CD4-positive, CD25-positive, alpha-beta regulatory T cell (primary cell): Measurements from ENCODE around the gene FRMPD4. TPM values are rescaled to one million over a fixed set of nuclear protein-coding genes. Genes with fewer than 3 reads are reported as not detected.

Experiments
- ATAC-seq, 2 donors: fragments of 150-1000 bp; cut with Tn5 transposase; one replicate each; pipeline ENCODE4 v1.10.0; 2021; ENCODE audit warnings: low read depth in 2 of 2, moderate number of reproducible peaks in 2 of 2, moderate library complexity in 1 of 2
- DNase-seq, 3 donors: peaks; one replicate each; pipeline versions ENCODE4 v3.0.0 to v3.0.0-alpha.2; 2012 to 2022; ENCODE audit warnings: mixed read lengths in 1 of 3
- H3K27ac ChIP-seq: one replicate; pipeline ENCODE4 v1.7.0; 2013; ENCODE audit warnings: mild to moderate bottlenecking, low read length; ENCODE audit not compliant: insufficient read depth, poor library complexity, severe bottlenecking
- H3K27me3 ChIP-seq: one replicate; pipeline ENCODE4 v1.7.0; 2013; ENCODE audit warnings: low read length; ENCODE audit not compliant: control insufficient read depth, insufficient read depth
- H3K36me3 ChIP-seq: one replicate; pipeline ENCODE4 v1.7.0; 2013; ENCODE audit warnings: mild to moderate bottlenecking, low read length, moderate library complexity; ENCODE audit not compliant: control insufficient read depth, insufficient read depth
- H3K4me1 ChIP-seq: 2 replicates; pipeline ENCODE4 v1.7.0; 2013; ENCODE audit warnings: mild to moderate bottlenecking, low read length; ENCODE audit not compliant: insufficient read depth, control insufficient read depth, poor library complexity, severe bottlenecking
- H3K4me3 ChIP-seq: one replicate; pipeline ENCODE4 v1.7.0; 2013; ENCODE audit warnings: low read depth, mild to moderate bottlenecking, low read length, moderate library complexity
- H3K9me3 ChIP-seq, 2 experiments: 1 replicate in 1 of 2; 2 replicates in 1 of 2; pipeline ENCODE4 v1.7.0; 2013; ENCODE audit warnings: low read length in 2 of 2, mild to moderate bottlenecking in 1 of 2, moderate library complexity in 1 of 2; ENCODE audit not compliant: control insufficient read depth in 2 of 2
- H3K27ac Mint-ChIP-seq, 3 donors: one replicate each; pipeline ENCODE4 v1.8.0; 2020 to 2022; ENCODE audit warnings: mild to moderate bottlenecking in 3 of 3, mixed read lengths in 3 of 3, moderate library complexity in 2 of 3
- H3K27me3 Mint-ChIP-seq: one replicate; pipeline ENCODE4 v1.8.0; 2022; ENCODE audit warnings: mild to moderate bottlenecking, mixed read lengths
- H3K36me3 Mint-ChIP-seq: one replicate; pipeline ENCODE4 v1.8.0; 2020; ENCODE audit warnings: mixed read lengths
- H3K4me1 Mint-ChIP-seq, 4 donors: one replicate each; pipeline ENCODE4 v1.8.0; 2020 to 2022; ENCODE audit warnings: mixed read lengths in 4 of 4, mild to moderate bottlenecking in 1 of 4
- H3K4me3 Mint-ChIP-seq, 4 donors: one replicate each; pipeline ENCODE4 v1.8.0; 2020 to 2022; ENCODE audit warnings: mild to moderate bottlenecking in 4 of 4, mixed read lengths in 4 of 4, moderate library complexity in 3 of 4
- H3K9me3 Mint-ChIP-seq, 7 donors: one replicate each; pipeline ENCODE4 v1.8.0; 2020 to 2022; ENCODE audit warnings: mixed read lengths in 7 of 7, mild to moderate bottlenecking in 3 of 7, moderate library complexity in 2 of 7
- polyA plus RNA-seq, 4 donors: library from polyadenylated mRNA; unstranded; fragments of 300-500 nt; fragmentation: Illumina TruSeq; gene quantifications; one replicate each; pipeline ENCODE4 v1.2.3, GENCODE V29; 2021
- total RNA-seq: library from RNA; stranded (reverse); gene quantifications from one replicate; pipeline ENCODE4 v1.2.3, GENCODE V29; 2022

Gene FRMPD4
- total and polyA plus RNA-seq, 5 donors from 2014 or later = not detected

DNA sequence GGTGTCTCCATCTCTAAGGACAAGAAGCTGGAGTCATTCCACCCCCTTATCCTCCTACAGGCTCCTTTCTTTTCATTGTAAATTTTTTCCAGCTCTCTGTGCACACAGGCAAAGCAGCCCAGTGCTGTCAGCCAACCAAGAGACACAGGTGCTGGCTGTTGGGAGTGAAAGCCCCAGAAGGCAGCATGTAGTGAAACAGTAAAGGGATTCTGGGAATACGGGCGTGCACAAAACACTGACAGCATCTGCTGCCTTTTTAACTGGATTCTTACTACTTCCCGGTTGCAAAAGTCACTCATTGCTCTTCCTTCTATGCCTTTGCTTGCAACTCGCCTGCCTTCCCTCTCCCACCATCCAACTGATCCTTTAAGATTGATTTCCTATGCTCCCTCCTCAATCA lies 444.4 kb downstream of the FRMPD4 start:
- no peak overlapping the region for H3K4me3 Mint-ChIP-seq
- no peaks in the 10 kb centered on the region for H3K36me3 Mint-ChIP-seq
- no peak overlapping the region for H3K27ac ChIP-seq
- no peak overlapping the region for H3K4me3 ChIP-seq
- no peaks in the 10 kb centered on the region for H3K4me1 ChIP-seq
- H3K27me3 Mint-ChIP-seq = no peaks in the 10 kb centered on the region
- no peak overlapping the region for H3K27ac Mint-ChIP-seq
- no peaks in the 10 kb centered on the region for H3K27me3 ChIP-seq
- DNase-seq (no peak), ATAC-seq (no peak)
- H3K36me3 ChIP-seq = no peaks in the 10 kb centered on the region
- H3K9me3 Mint-ChIP-seq = peaks cover 0 to 2% (median 0%) of the 10 kb centered on the region in 7 donors
- H3K4me1 Mint-ChIP-seq = no peaks in the 10 kb centered on the region
- H3K9me3 ChIP-seq = no peaks in the 10 kb centered on the region

DNA sequence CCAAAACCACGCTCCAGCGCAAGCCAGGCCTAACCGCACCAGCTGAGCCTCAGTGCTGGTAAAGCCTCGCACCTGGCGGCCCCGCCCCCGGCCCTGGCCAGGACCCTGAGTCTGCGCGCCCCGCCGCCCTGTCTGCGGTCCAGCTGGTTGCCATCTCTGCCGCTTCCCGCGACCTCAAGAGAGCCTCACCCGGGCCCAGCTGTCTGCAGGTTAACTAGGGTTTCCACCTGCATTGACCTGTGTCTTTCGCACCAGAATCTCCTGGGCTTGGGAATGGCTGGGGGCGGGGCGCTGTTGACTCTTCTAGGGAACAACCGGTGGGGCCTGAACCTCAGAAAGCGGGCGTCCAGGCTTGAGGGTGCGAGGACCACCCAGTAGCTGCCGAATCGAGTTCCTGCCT lies 445.3 kb downstream of the FRMPD4 start:
- no peaks in the 10 kb centered on the region for H3K4me1 Mint-ChIP-seq

DNA sequence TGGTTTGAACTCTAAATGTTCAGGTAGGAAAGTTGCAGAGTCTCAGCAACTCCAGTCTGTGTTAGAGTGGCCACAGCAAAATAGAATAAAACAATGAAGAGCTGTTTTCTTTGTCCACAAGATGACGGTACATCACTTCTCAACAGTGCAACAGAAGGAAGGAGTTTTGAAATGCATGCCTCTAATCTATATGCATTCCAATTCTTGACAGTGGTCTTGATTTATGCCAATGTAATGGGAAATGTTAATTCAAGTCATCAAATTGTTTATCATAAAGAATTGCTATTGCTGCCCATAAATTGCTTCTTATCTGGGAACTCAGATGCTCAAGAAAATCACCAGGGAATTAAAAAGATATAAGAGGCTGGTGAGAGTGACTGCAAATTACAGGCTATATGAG lies 457.4 kb downstream of the FRMPD4 start:
- no peaks in the 10 kb centered on the region for H3K27me3 Mint-ChIP-seq
- Histone ChIP-seq H3K27me3 (no peaks in the 10 kb centered on the region), H3K36me3 (no peaks in the 10 kb centered on the region), H3K4me3 (no peak overlapping the region), H3K27ac (no peak overlapping the region), H3K9me3 (no peaks in the 10 kb centered on the region), H3K4me1 (no peaks in the 10 kb centered on the region)
- no peak overlapping the region for H3K27ac Mint-ChIP-seq
- no peaks in the 10 kb centered on the region for H3K4me1 Mint-ChIP-seq
- no peaks in the 10 kb centered on the region for H3K9me3 Mint-ChIP-seq
- no peak overlapping the region for H3K4me3 Mint-ChIP-seq
- DNase-seq = no peak
- no peak for ATAC-seq
- H3K36me3 Mint-ChIP-seq = no peaks in the 10 kb centered on the region

More for the DNA sequence above, 445.3 kb downstream of the FRMPD4 start:
- ATAC-seq (no peak), DNase-seq (no peak)
- Histone ChIP-seq H3K36me3 (no peaks in the 10 kb centered on the region), H3K4me3 (no peak overlapping the region), H3K27me3 (no peaks in the 10 kb centered on the region), H3K4me1 (no peaks in the 10 kb centered on the region), H3K27ac (no peak overlapping the region), H3K9me3 (no peaks in the 10 kb centered on the region)
- Mint-ChIP-seq H3K27ac (no peak overlapping the region), H3K27me3 (no peaks in the 10 kb centered on the region), H3K4me3 (no peak overlapping the region), H3K36me3 (no peaks in the 10 kb centered on the region), H3K9me3 (peaks cover 0 to 2% (median 0%) of the 10 kb centered on the region in 7 donors)

DNA sequence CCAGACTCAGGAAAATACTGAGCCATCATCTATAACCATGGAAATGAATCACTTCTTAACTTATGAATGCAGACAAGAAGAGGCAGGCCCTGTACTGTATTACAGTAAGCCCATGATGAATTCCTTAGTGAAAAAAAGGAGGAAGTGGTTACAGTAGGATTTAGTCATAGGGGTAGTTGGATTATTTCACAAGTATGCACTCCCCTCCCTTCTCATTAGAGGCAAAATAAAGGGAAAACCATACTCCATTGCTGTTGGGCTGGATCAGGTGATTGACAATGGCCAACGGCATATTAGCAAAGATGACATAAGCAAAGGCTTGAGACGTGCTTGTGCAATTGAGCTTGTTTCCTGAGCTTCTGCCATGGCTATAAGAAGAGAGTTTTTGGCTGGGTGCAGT lies 471.8 kb downstream of the FRMPD4 start:
- H3K9me3 Mint-ChIP-seq = peaks cover 0 to 2% (median 0%) of the 10 kb centered on the region in 7 donors
- H3K36me3 ChIP-seq = no peaks in the 10 kb centered on the region
- no peaks in the 10 kb centered on the region for H3K27me3 Mint-ChIP-seq

DNA sequence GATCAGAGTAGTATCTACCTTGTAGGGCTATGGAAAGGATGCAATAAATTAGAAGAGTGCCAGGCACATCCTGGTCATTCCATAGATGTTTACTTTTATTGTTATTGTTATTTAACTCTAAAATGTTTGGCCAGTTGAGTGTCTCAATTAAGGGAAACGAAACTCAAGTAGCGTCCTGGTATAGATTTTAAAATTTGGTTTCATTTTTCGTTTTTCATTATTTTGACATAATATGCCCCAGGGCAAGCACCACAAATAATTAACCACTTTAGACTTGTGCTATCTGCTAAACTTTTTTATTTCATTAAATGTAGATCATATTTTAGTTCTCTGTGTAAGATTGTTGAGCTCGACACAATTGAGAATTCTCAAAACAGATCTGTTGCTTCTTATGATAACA lies 473.2 kb downstream of the FRMPD4 start:
- H3K27me3 Mint-ChIP-seq = no peaks in the 10 kb centered on the region
- no peaks in the 10 kb centered on the region for H3K4me1 Mint-ChIP-seq

More for the DNA sequence above, 471.8 kb downstream of the FRMPD4 start:
- no peak overlapping the region for H3K27ac ChIP-seq
- H3K4me1 Mint-ChIP-seq = no peaks in the 10 kb centered on the region
- H3K27me3 ChIP-seq = no peaks in the 10 kb centered on the region
- no peaks in the 10 kb centered on the region for H3K9me3 ChIP-seq
- H3K27ac Mint-ChIP-seq = no peak overlapping the region
- no peak overlapping the region for H3K4me3 Mint-ChIP-seq
- ATAC-seq (no peak), DNase-seq (no peak)
- no peaks in the 10 kb centered on the region for H3K36me3 Mint-ChIP-seq
- H3K4me3 ChIP-seq = no peak overlapping the region
- no peaks in the 10 kb centered on the region for H3K4me1 ChIP-seq

DNA sequence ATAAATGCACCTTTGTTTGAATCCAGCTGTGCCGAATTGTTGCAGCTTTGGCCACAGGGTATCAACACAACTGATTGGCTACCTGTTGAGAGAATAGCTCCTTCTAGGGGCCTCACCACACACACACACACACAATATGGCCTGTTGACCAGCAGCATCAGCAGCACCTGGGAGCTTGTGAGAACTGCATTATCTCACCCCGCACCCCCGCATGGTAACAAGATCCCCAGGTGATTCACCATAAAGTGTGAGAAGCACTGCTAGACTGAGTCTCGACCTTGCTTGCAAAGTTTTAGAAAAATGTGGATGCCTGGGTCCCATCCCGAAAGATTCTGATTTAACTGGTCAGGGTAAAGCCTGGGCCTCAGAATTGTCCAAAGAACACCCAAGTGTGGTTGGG lies 476.0 kb downstream of the FRMPD4 start:
- no peaks in the 10 kb centered on the region for H3K9me3 ChIP-seq
- no peak overlapping the region for H3K27ac ChIP-seq
- H3K4me1 ChIP-seq = no peaks in the 10 kb centered on the region
- Mint-ChIP-seq H3K36me3 (no peaks in the 10 kb centered on the region), H3K27me3 (no peaks in the 10 kb centered on the region), H3K4me3 (no peak overlapping the region), H3K9me3 (peaks cover 0 to 2% (median 0%) of the 10 kb centered on the region in 7 donors), H3K27ac (no peak overlapping the region), H3K4me1 (no peaks in the 10 kb centered on the region)
- ATAC-seq (no peak), DNase-seq (no peak)
- no peak overlapping the region for H3K4me3 ChIP-seq
- H3K27me3 ChIP-seq = no peaks in the 10 kb centered on the region
- no peaks in the 10 kb centered on the region for H3K36me3 ChIP-seq

More for the DNA sequence above, 473.2 kb downstream of the FRMPD4 start:
- Histone ChIP-seq H3K4me1 (no peaks in the 10 kb centered on the region), H3K4me3 (no peak overlapping the region), H3K9me3 (no peaks in the 10 kb centered on the region), H3K36me3 (no peaks in the 10 kb centered on the region), H3K27me3 (no peaks in the 10 kb centered on the region), H3K27ac (no peak overlapping the region)
- Mint-ChIP-seq H3K9me3 (peaks cover 0 to 2% (median 0%) of the 10 kb centered on the region in 7 donors), H3K36me3 (no peaks in the 10 kb centered on the region), H3K27ac (no peak overlapping the region), H3K4me3 (no peak overlapping the region)
- no peak for DNase-seq
- ATAC-seq = no peak

DNA sequence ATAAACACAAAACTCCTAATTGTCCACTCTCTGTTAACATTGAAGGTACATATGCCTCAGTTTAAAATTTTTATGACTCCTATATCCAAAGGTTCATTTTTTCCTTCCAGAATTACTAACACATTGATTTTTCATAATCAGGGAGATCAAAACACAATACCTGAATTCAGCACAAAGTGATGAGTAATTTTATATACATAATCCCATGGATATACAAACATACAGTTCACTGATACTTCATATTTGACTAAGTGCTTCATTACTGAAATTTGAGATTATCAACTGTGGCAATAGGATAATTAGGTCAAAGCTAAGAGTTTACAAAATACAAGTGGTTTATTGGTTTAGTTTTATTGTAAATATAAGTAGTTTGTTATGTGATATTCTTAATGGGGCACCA lies 476.8 kb downstream of the FRMPD4 start:
- H3K27ac Mint-ChIP-seq = no peak overlapping the region
- H3K4me1 ChIP-seq = no peaks in the 10 kb centered on the region
- no peaks in the 10 kb centered on the region for H3K27me3 ChIP-seq
- no peaks in the 10 kb centered on the region for H3K27me3 Mint-ChIP-seq
- H3K9me3 Mint-ChIP-seq = peaks cover 0 to 2% (median 0%) of the 10 kb centered on the region in 7 donors
- ATAC-seq (no peak), DNase-seq (no peak)
- H3K4me3 ChIP-seq = no peak overlapping the region
- H3K27ac ChIP-seq = no peak overlapping the region
- no peaks in the 10 kb centered on the region for H3K36me3 ChIP-seq
- H3K4me1 Mint-ChIP-seq = no peaks in the 10 kb centered on the region
- no peak overlapping the region for H3K4me3 Mint-ChIP-seq
- H3K9me3 ChIP-seq = no peaks in the 10 kb centered on the region
- H3K36me3 Mint-ChIP-seq = no peaks in the 10 kb centered on the region

DNA sequence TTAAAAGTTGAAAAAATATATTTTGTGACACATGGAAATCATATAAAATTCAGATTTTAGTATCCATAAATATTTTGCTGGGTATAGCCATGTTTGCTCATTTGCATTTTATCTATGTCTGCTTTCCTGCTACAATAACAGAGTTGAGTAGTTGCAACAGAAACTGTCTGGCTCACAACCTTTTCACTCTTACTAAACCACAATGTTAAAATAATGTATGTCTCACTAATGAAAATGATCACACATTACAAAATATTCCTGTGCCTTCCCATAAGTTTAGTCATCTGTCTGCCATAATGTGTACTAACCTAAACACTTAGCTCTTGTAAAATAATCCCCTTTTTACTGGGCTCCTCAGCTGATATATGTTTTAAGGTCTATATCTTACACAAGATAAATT lies 479.0 kb downstream of the FRMPD4 start:
- ATAC-seq (no peak), DNase-seq (no peak)
- Mint-ChIP-seq H3K9me3 (peaks cover 0 to 6% (median 0%) of the 10 kb centered on the region in 7 donors), H3K4me1 (no peaks in the 10 kb centered on the region), H3K27ac (no peak overlapping the region), H3K36me3 (no peaks in the 10 kb centered on the region), H3K4me3 (no peak overlapping the region), H3K27me3 (no peaks in the 10 kb centered on the region)
- Histone ChIP-seq H3K27ac (no peak overlapping the region), H3K9me3 (no peaks in the 10 kb centered on the region), H3K4me3 (no peak overlapping the region), H3K4me1 (no peaks in the 10 kb centered on the region), H3K27me3 (no peaks in the 10 kb centered on the region), H3K36me3 (no peaks in the 10 kb centered on the region)
